SH-SY5Y (cell line): ENCODE measurements around the gene CD80.

Experiments used
- GATA2 ChIP-seq: IDR thresholded peaks from 2 replicates; pipeline ENCODE4 v1.6.1; 2011; ENCODE audit warnings: mild to moderate bottlenecking, low read depth, low read length
- GATA3 ChIP-seq: IDR thresholded peaks from 2 replicates; pipeline ENCODE4 v1.6.1; 2011; ENCODE audit warnings: low read depth, mild to moderate bottlenecking, low read length, moderate library complexity

The CD80 gene

GRCh38 chr3:119506631-119507030 is 52.8 kb downstream of the CD80 start:
- TF ChIP-seq GATA3, result no peak
- no peak for TF ChIP-seq GATA2

GRCh38 chr3:119500901-119501300 is 58.5 kb downstream of the CD80 start:
- no peak for TF ChIP-seq GATA2
- TF ChIP-seq GATA3, result no peak

DNA sequence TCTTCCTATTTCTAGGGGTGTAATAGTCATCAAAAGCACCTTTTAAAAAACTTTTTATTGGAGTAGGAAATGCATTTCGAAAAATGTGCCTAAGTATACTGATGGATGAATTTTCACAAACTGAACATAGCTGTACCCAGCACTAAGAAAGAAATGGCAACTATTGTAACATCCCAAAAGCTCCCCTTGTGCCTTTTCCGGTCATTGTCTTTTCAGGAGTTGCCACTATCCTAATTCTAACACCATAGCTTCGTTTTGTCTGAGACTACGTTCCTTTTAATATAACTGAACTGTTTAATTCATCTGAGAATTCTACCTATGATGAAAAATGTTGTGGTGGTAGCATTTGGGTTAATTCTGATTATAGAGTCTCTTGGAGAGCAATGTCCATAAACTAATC is 59.1 kb downstream of the CD80 start:
- TF ChIP-seq GATA3 (no peak), GATA2 (no peak)

- no peak for TF ChIP-seq GATA3
- TF ChIP-seq GATA2, result no peak
These were observed 61.0 kb downstream of the CD80 start, which contains the start of gene TIMMDC1 for GRCh38 chr3:119498186-119499011. TIMMDC1 (plus strand) TSS chr3:119498547; CDS start chr3:119498734, 187 bp downstream.

DNA sequence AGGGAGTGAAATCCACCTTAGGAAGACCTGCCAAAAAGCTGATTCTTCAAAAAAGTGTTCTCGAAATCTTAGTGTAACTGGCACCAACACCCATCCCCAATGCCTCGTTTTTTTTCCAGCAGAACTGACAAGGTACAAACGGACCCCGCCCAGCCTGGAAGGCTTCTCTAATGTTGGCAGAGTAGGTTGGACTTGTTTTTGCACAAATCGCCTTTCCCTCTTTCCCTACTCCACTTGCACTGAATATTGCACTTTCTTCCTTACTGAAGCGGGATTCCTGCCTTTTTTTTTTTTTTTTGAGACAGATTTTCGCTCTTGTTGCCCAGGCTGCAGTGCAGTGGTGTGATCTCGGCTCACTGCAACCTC is 61.6 kb downstream of the CD80 start:
- no peak for TF ChIP-seq GATA2
- TF ChIP-seq GATA3, result no peak

GRCh38 chr3:119494597-119494996 is 64.8 kb downstream of the CD80 start:
- TF ChIP-seq GATA3, result no peak
- TF ChIP-seq GATA2, result no peak

DNA sequence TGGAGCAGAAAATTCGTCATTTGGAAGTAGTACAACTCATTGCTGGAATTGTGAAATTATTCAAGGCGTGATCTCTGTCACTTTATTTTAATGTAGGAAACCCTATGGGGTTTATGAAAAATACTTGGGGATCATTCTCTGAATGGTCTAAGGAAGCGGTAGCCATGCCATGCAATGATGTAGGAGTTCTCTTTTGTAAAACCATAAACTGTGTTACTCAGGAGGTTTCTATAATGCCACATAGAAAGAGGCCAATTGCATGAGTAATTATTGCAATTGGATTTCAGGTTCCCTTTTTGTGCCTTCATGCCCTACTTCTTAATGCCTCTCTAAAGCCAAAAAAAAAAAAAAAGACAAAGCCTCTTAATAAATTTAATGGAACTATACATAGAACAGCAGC is 66.6 kb downstream of the CD80 start:
- no peak for TF ChIP-seq GATA3
- TF ChIP-seq GATA2, result no peak

DNA sequence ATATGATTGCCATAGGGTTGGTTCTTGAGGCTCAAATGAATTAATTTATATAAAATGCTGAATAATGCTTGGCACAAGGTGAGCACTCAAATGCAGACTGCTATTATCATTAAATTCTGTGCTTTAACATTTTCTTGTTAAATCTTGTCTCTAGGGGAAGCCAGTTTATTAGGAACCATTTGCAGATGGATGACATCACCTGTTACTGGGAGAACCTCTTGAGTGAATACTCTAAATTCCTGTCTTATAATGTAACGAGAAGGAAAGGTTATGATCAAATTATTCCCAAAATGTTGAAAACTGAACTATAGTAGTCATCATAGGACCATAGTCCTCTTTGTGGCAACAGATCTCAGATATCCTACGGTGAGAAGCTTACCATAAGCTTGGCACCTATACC is 67.3 kb downstream of the CD80 start:
- TF ChIP-seq GATA2, result no peak
- TF ChIP-seq GATA3, result no peak

DNA sequence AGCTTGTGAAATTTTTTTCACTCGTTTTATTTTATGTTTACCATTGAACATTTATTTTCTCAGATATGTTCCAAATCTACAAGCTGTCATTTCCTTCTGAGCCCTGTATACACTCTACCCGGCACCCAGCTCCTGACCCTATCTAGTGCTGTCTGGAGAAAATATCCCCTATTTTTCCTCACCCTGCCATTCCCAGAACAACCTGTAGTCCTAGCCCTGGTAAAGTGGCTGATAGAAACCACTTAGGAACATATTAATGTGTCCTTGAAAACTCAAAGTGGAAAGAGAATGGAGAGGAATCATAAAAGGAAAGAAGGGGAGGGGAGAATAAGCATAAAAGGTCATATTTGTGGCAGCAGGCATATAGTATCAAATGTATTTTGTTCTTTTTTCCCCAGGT is 69.3 kb downstream of the CD80 start:
- TF ChIP-seq GATA3, result no peak
- TF ChIP-seq GATA2, result no peak

GRCh38 chr3:119485563-119485962 is 73.9 kb downstream of the CD80 start:
- TF ChIP-seq GATA2, result no peak
- no peak for TF ChIP-seq GATA3

DNA sequence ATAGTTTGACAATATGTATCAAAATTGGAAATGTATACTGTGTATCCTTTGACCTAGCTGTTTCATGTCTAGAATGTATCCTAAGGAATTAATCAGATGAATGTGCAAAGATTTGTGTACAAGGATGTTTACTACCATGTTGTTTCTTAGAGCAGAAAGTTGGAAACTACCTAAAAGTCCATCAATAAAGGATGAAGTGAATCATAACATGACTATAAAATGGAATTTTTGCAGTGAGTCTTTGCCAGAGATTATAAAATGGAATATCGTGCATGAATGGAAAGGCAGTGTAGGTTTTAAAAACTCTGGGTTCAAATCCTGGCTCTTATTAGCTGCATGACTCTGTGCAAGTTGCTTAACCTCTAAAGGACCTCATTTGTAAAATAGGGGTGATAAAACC is 76.3 kb downstream of the CD80 start:
- TF ChIP-seq GATA2 (no peak), GATA3 (no peak)

DNA sequence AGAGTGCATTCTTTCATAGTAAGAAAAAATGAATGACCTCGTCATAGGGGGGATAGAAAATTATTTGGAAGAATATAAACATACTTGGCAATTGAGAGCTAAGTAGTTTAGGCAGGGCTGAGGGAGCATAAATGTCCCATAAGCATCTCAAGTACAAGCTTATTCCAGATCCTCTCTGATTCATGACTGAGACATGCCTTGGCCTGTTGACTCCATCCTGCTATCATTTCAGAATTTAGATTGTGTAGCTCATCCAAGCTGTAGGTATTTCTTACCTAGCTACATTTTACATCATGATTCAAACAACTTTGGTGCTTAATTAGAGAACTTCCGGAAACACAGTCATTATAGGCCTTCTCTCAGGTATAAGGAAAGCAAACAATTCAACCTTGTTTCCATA is 78.3 kb downstream of the CD80 start:
- TF ChIP-seq GATA3 (no peak), GATA2 (no peak)
